Measurements from ENCODE around the gene GAS2L2. TPM values are rescaled to one million over a fixed set of nuclear protein-coding genes. Genes with fewer than 3 reads are reported as not detected.

Gene GAS2L2
- total and polyA plus RNA-seq, 9 donors, result 0.04 TPM; not detected in 8

DNA sequence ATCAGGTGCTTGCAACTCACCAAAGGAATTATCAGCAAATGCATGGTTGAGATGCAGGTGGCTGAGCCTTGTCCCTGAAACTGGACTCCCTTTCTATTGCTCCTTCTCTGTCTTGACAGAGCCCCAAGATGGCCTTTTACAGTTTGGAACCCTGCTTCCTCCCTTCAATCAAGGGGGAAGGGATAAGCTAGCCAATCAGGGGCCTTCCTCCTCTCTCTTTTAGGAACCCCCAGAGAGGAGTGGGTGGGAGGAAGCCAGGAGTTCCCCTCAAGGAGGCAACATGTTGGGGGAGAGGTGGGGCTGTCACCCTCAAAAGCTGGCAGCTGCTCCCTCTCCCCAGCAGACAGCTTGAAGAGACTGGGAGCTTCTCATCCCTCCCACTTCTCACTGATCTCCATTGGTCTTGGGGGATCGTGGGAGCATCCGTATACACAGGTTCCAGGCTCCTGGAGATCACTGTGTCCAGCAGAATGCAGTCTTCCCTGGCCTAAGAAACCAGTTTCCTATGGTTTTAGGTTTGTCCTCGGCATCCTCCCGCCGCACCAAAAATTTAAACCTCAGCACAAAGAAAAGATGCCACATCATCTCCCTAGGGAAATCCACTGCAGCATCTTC is 14.4 kb downstream of the GAS2L2 start:
- DNase-seq, result no peak
- peaks cover 8% of the 10 kb centered on the region for H3K4me1 ChIP-seq (ENCODE audit: control insufficient read depth, insufficient read depth, low read length)
- H3K27ac ChIP-seq (ENCODE audit: low read length), result no peak overlapping the region
- H3K9me3 ChIP-seq (replicated peaks; ENCODE audit: control insufficient read depth, low read depth, low read length), result no peaks in the 10 kb centered on the region
- WGBS (ENCODE audit: insufficient coverage), result 74% methylated on average over 3 of the region's 5 CpGs
- no peaks in the 10 kb centered on the region for H3K36me3 ChIP-seq (ENCODE audit: control insufficient read depth, insufficient read depth, low read length)
- no peak overlapping the region for H3K4me3 ChIP-seq (ENCODE audit: low read length)
- H3K27me3 ChIP-seq (ENCODE audit: control insufficient read depth, insufficient read depth, low read length), result peaks cover 37% of the 10 kb centered on the region

DNA sequence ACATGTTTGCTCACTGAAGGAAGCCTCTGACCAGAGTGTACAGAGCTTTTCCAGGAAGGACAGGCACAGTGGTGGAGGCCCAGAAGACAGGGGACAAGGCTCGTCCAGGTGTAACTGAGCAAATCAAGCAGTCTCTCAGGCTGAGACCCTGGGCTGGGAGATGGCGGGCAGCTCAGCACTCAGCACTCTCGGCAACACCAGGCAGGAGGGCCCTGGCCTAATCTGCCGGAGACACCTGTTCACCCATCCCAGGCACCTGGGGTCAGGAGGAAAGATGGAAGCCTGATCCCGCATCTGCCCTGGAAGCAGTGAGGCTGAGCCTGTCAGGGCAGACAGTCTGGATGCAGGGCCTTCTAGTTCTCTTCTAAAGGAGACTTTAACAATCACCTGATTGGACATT is 16.8 kb downstream of the GAS2L2 start:
- Histone ChIP-seq H3K36me3 (ENCODE audit: control insufficient read depth, insufficient read depth, low read length) (no peaks in the 10 kb centered on the region), H3K27me3 (ENCODE audit: control insufficient read depth, insufficient read depth, low read length) (peaks cover 13% of the 10 kb centered on the region), H3K4me3 (ENCODE audit: low read length) (no peak overlapping the region), H3K9me3 (replicated peaks; ENCODE audit: control insufficient read depth, low read depth, low read length) (no peaks in the 10 kb centered on the region), H3K27ac (ENCODE audit: low read length) (no peak overlapping the region), H3K4me1 (ENCODE audit: control insufficient read depth, insufficient read depth, low read length) (peaks cover 6% of the 10 kb centered on the region)
- DNase-seq, result no peak
- 88% methylated on average over 4 of the region's 5 CpGs for WGBS (ENCODE audit: insufficient coverage)

DNA sequence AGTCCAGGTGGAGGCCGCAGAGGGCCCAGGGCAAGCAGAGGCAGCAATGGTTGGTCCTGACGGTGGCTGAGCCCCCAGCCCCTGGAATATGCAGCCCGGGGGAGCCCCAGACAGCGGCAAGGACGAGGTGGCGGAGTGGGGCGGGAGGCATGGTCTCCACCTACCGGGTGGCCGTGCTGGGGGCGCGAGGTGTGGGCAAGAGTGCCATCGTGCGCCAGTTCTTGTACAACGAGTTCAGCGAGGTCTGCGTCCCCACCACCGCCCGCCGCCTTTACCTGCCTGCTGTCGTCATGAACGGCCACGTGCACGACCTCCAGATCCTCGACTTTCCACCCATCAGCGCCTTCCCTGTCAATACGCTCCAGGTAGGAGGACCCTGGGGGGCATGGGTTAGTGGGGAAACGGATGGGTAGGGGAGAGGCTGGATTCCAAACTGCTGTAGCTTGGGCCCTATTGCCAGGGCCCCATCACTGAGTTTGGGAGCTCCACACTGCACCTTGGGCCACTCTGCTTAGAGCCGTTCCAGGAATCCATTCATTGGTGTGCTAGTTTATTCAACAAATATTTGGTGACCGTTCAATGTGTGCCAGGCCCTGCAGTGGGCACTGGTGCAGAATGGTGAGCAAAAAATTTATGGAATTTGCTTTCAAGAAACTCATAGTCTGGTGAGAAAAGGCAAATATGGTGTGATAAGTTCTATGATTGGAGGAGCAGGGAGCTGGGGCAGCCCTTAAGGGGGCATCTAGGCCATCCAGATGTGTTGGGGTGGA is 17.8 kb downstream of the GAS2L2 start:
- no peak for DNase-seq
- no peaks in the 10 kb centered on the region for H3K9me3 ChIP-seq (replicated peaks; ENCODE audit: control insufficient read depth, low read depth, low read length)
- peaks cover 10% of the 10 kb centered on the region for H3K4me1 ChIP-seq (ENCODE audit: control insufficient read depth, insufficient read depth, low read length)
- H3K36me3 ChIP-seq (ENCODE audit: control insufficient read depth, insufficient read depth, low read length), result no peaks in the 10 kb centered on the region
- H3K27ac ChIP-seq (ENCODE audit: low read length), result no peak overlapping the region
- peaks cover 4% of the 10 kb centered on the region for H3K27me3 ChIP-seq (ENCODE audit: control insufficient read depth, insufficient read depth, low read length)
- H3K4me3 ChIP-seq (ENCODE audit: low read length), result no peak overlapping the region
- 88% methylated on average over 28 of the region's 29 CpGs for WGBS (ENCODE audit: insufficient coverage)

DNA sequence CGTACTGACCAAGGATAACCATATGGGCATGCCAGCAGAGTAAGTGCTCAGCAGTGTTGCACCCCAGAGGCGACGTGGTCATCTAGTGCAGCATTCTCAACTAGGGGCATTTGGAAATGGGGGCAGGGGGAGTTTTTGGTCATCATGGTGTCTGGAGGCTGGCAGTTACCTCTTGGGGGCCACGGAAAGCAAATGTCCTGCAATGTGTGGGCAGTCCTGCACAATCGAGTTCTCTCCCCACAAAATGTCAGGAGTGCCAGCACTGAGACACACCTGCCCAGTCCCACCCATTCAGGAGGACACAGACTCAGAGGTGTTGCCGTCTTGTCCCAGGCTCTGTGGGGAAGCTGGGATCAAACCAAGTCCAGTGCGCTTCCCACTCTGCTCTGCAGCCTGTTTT is 18.6 kb downstream of the GAS2L2 start:
- H3K27me3 ChIP-seq (ENCODE audit: control insufficient read depth, insufficient read depth, low read length), result no peaks in the 10 kb centered on the region
- DNase-seq, result no peak
- no peak overlapping the region for H3K27ac ChIP-seq (ENCODE audit: low read length)
- H3K4me1 ChIP-seq (ENCODE audit: control insufficient read depth, insufficient read depth, low read length), result peaks cover 10% of the 10 kb centered on the region
- WGBS (ENCODE audit: insufficient coverage), result 90% methylated on average over 6 of the region's 7 CpGs
- no peaks in the 10 kb centered on the region for H3K9me3 ChIP-seq (replicated peaks; ENCODE audit: control insufficient read depth, low read depth, low read length)
- no peaks in the 10 kb centered on the region for H3K36me3 ChIP-seq (ENCODE audit: control insufficient read depth, insufficient read depth, low read length)
- no peak overlapping the region for H3K4me3 ChIP-seq (ENCODE audit: low read length)

DNA sequence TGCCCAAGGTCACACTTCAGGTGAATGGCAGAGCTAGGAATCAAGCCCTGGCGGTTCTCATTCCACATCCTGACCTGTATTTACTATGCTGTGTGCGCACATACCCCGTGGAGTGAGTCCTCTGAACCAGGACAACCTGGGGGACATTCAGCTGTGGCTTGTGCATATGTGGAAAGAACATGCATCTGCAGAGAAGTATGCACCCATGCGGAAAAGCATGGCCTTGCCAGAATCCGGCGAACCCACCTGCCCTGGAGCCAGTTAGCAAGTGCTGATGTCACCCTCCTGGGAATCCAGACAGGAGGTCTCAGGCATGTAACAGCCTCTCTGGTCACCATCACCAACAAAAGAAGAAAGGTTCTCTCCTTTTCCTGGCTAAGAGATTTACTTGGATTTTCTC is 19.7 kb downstream of the GAS2L2 start:
- H3K4me1 ChIP-seq (ENCODE audit: control insufficient read depth, insufficient read depth, low read length), result peaks cover 10% of the 10 kb centered on the region
- 100% methylated on average over 3 of the region's 6 CpGs for WGBS (ENCODE audit: insufficient coverage)
- H3K4me3 ChIP-seq (ENCODE audit: low read length), result no peak overlapping the region
- H3K9me3 ChIP-seq (replicated peaks; ENCODE audit: control insufficient read depth, low read depth, low read length), result no peaks in the 10 kb centered on the region
- H3K27me3 ChIP-seq (ENCODE audit: control insufficient read depth, insufficient read depth, low read length), result no peaks in the 10 kb centered on the region
- peaks cover 2% of the 10 kb centered on the region for H3K36me3 ChIP-seq (ENCODE audit: control insufficient read depth, insufficient read depth, low read length)
- no peak overlapping the region for H3K27ac ChIP-seq (ENCODE audit: low read length)
- DNase-seq, result no peak

DNA sequence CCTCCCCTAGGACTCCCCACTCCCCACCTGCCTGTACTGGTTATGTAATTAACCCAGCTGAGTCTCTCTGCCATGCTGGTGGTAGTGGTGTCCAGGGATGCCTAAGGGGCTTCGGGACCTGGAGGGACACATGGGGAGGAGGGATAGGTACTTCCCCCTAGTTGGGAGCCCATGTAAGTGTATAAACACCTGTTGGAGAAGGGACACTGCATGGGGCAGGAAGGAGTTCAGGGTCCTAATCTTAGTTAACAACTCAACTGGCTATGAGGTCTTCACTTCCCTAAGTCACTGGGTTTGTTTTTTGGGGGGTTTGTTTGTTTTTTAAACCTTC is 20.3 kb downstream of the GAS2L2 start:
- DNase-seq, result no peak
- Histone ChIP-seq H3K4me3 (ENCODE audit: low read length) (no peak overlapping the region), H3K27me3 (ENCODE audit: control insufficient read depth, insufficient read depth, low read length) (no peaks in the 10 kb centered on the region), H3K9me3 (replicated peaks; ENCODE audit: control insufficient read depth, low read depth, low read length) (no peaks in the 10 kb centered on the region), H3K36me3 (ENCODE audit: control insufficient read depth, insufficient read depth, low read length) (peaks cover 2% of the 10 kb centered on the region), H3K27ac (ENCODE audit: low read length) (no peak overlapping the region), H3K4me1 (ENCODE audit: control insufficient read depth, insufficient read depth, low read length) (peaks cover 10% of the 10 kb centered on the region)
- WGBS (ENCODE audit: insufficient coverage), result no CpG with 5 or more reads among the region's 1 CpG

DNA sequence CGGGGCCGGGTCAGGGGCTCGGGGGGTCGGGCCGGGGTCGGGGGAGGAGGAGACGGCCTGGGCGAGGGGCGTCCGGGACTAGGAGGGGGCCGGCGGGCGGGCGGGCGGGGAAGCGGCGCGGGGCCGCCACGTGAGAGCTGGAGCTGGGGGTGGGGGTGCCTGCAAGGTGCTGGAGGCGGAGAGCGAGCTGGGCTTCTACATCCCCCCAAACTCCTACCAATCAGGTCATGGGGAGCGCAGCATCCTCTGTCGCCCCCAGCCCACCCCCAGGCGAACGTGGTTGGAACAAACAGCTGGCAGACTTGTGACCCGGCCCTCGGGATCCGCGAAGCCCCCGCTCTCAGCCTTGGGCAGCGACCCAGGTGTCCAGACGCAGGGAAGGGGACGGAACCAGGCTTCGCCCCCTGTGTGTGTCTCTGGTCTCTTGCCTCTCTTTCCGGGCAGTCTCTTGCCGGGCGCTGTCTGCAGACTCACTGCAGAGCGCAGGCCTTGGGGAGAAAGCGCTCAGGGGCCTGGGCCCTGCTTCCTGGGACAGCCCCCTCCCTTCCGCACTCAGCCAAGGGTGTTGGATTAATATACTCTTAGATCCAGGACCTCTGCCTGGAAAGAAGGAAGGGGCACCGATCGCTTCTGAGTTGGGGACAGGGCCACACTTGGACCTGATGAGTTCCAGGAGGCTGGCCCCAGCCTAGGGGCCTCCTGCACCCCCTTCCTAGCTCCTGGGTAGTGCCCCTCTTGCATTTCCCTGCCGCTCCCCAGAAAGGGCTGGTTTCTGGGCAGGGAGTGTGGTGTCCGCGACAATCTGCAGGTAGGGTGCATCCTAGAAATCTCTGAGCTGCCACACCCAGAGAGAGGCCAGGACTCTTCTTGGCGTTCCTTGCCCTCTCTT is 20.9 kb downstream of the GAS2L2 start:
- DNase-seq, result no peak
- Histone ChIP-seq H3K27ac (ENCODE audit: low read length) (no peak overlapping the region), H3K36me3 (ENCODE audit: control insufficient read depth, insufficient read depth, low read length) (peaks cover 3% of the 10 kb centered on the region), H3K4me1 (ENCODE audit: control insufficient read depth, insufficient read depth, low read length) (peaks cover 13% of the 10 kb centered on the region), H3K4me3 (ENCODE audit: low read length) (peak overlapping the region; percentile 37), H3K9me3 (replicated peaks; ENCODE audit: control insufficient read depth, low read depth, low read length) (no peaks in the 10 kb centered on the region), H3K27me3 (ENCODE audit: control insufficient read depth, insufficient read depth, low read length) (no peaks in the 10 kb centered on the region)
- 2% methylated on average over 13 of the region's 47 CpGs for WGBS (ENCODE audit: insufficient coverage)

DNA sequence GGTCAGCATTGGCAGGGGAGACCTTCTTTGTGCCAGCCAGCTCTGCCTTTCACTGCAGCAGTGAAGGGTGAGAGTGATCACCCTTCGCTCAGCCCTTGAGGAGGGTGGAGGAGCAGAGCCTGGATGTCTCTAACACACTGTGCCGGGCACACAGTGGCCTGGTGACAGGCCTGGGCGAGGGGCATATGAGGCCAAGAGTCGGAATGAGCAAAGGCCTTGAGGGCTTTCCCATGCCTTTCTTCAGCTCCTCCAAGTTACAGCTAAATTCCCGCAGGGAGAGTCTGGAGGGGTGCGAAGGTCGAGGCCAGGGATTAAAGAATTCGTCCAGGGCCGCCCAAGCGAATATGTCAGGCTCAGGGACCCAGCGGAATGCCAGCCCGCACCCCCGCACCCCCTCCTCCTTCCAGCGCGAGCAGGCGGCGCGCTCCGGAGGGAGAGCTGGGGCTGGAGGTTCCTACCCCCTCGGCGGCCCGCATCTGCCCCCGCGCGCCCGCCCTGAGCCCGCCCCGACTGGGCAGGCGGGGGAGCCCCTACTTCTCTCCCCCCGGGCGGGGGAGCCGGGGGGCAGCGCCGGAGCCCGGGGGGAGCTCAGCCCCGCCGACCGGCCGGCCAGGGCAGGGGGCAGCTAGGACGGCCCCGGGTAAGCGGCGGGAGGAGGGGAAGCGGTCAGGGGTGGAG is 21.7 kb downstream of the GAS2L2 start, which contains the start of gene RASL10B:
Gene RASL10B, plus strand, starts transcription at position 401 of the 678 bp plus-strand sequence. CDS start 3,546 bp downstream, outside the sequence.
- Histone ChIP-seq H3K4me1 (ENCODE audit: control insufficient read depth, insufficient read depth, low read length) (peaks cover 21% of the 10 kb centered on the region), H3K36me3 (ENCODE audit: control insufficient read depth, insufficient read depth, low read length) (peaks cover 7% of the 10 kb centered on the region), H3K4me3 (ENCODE audit: low read length) (peak within 1 kb of the TSS; percentile 37), H3K27ac (ENCODE audit: low read length) (no peak within 1 kb of the TSS), H3K27me3 (ENCODE audit: control insufficient read depth, insufficient read depth, low read length) (no peaks in the 10 kb centered on the region), H3K9me3 (replicated peaks; ENCODE audit: control insufficient read depth, low read depth, low read length) (no peaks in the 10 kb centered on the region)
- WGBS (ENCODE audit: insufficient coverage), result 0% methylated on average over 17 of the region's 44 CpGs
- peak; percentile 54 for DNase-seq

DNA sequence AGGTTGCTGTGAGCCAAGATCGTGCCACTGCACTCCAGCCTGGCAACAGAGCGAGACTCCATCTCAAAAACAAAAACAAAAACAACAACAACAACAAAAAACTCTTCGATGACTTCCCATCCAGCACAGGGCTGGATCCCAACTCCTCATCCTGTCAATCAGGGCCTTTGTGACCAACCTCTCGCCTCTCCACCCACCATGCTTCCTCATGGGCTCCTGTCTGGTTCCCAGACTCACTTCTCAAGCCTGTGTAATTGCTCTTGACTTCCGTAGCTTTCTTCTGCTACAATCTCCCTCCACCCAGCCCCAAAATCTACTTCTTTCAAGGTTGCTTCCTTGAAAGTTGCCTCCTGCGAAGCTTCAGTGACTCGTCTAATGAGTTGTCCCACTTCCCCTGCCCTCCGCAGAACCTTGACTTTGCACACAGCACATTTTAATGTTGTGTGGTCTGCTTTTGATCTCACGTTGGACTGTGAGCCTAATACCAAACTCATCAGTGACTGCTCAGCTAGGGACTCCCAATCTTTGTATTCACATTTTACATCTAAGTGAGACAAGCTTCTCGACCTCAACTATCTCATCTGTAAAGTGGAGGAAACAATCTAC is 22.5 kb downstream of the GAS2L2 start:
- H3K27ac ChIP-seq (ENCODE audit: low read length), result no peak overlapping the region
- H3K27me3 ChIP-seq (ENCODE audit: control insufficient read depth, insufficient read depth, low read length), result no peaks in the 10 kb centered on the region
- no peaks in the 10 kb centered on the region for H3K9me3 ChIP-seq (replicated peaks; ENCODE audit: control insufficient read depth, low read depth, low read length)
- H3K4me3 ChIP-seq (ENCODE audit: low read length), result no peak overlapping the region
- H3K4me1 ChIP-seq (ENCODE audit: control insufficient read depth, insufficient read depth, low read length), result peaks cover 28% of the 10 kb centered on the region
- no peak for DNase-seq
- 72% methylated on average over 7 of the region's 10 CpGs for WGBS (ENCODE audit: insufficient coverage)
- H3K36me3 ChIP-seq (ENCODE audit: control insufficient read depth, insufficient read depth, low read length), result peaks cover 13% of the 10 kb centered on the region
